ENCODE data around the gene CSRP1. TPM values are rescaled to one million over a fixed set of nuclear protein-coding genes. Genes with fewer than 3 reads are reported as not detected.

The CSRP1 gene
- total RNA-seq, 2 donors from 2014 or later: 2,051 to 3,060 TPM

- DNase-seq (ENCODE audit: low spot score) (no peak), ATAC-seq (ENCODE audit: insufficient number of reproducible peaks, low FRiP score, low read depth) (no peak)
- Histone ChIP-seq H3K4me1 (ENCODE audit: control insufficient read depth in 1 of 2, low read depth in 2 of 2) (peaks cover 6 to 36% of the 10 kb centered on the region in 2 donors), H3K27me3 (replicated peaks; ENCODE audit: insufficient read depth) (no peaks in the 10 kb centered on the region), H3K27ac (no peak overlapping the region), H3K4me3 (no peak overlapping the region), H3K9me3 (no peaks in the 10 kb centered on the region), H3K36me3 (no peaks in the 10 kb centered on the region)
- TF ChIP-seq, protein P1, sequence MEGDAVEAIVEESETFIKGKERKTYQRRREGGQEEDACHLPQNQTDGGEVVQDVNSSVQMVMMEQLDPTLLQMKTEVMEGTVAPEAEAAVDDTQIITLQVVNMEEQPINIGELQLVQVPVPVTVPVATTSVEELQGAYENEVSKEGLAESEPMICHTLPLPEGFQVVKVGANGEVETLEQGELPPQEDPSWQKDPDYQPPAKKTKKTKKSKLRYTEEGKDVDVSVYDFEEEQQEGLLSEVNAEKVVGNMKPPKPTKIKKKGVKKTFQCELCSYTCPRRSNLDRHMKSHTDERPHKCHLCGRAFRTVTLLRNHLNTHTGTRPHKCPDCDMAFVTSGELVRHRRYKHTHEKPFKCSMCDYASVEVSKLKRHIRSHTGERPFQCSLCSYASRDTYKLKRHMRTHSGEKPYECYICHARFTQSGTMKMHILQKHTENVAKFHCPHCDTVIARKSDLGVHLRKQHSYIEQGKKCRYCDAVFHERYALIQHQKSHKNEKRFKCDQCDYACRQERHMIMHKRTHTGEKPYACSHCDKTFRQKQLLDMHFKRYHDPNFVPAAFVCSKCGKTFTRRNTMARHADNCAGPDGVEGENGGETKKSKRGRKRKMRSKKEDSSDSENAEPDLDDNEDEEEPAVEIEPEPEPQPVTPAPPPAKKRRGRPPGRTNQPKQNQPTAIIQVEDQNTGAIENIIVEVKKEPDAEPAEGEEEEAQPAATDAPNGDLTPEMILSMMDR (IDR thresholded peaks at IDR 0.05): no peak
Measured at GRCh38 chr1:201455098-201455497, 51.8 kb downstream of the CSRP1 start.

DNA sequence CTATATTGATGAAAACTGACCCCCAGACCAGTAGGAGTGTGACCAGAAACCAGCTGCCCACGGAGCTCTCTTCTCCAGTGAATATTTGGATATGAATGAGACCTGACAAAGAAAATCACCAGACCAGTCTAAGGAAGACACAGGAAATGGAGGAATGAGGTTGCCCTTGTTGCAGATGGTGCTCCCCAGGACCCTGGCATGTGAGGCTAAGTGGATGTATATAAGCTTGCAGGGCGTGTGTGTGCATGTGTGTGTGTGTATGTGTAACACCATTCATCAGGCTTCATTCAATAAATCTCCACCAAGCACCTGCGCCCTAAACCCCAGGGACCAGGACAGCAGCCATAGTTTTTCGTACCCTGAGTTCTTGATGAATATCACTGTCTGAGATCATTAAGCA, 52.3 kb downstream of the CSRP1 start:
- Histone ChIP-seq H3K4me3 (no peak overlapping the region), H3K27me3 (replicated peaks; ENCODE audit: insufficient read depth) (no peaks in the 10 kb centered on the region), H3K27ac (no peak overlapping the region), H3K4me1 (ENCODE audit: control insufficient read depth in 1 of 2, low read depth in 2 of 2) (peaks cover 6 to 31% of the 10 kb centered on the region in 2 donors), H3K9me3 (no peaks in the 10 kb centered on the region), H3K36me3 (no peaks in the 10 kb centered on the region)
- TF ChIP-seq, protein P1 (IDR thresholded peaks at IDR 0.05): no peak
- ATAC-seq (ENCODE audit: insufficient number of reproducible peaks, low FRiP score, low read depth) (no peak), DNase-seq (ENCODE audit: low spot score) (no peak)

DNA sequence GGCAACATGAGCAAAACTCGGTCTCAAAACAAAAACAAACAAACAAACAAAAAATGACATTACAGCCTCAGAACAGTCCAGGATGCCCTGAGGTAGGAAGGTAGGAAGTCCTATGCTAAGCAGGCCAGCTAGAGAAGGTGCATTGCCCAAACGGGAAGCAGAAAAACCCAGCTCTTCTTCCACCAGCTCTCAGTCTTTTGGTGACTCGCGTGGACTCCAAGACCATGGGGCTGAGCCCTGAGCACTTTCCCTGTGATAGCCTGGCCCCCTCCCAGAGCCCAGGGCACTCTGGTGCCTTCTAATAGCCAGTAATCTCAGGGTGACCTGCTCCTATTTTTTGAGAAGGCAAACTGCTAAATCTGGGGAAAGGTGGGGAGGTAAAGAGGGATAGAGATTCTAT, 54.1 kb downstream of the CSRP1 start:
- DNase-seq (ENCODE audit: low spot score) (no peak), ATAC-seq (ENCODE audit: insufficient number of reproducible peaks, low FRiP score, low read depth) (no peak)
- Histone ChIP-seq H3K27ac (no peak overlapping the region), H3K36me3 (no peaks in the 10 kb centered on the region), H3K4me1 (ENCODE audit: control insufficient read depth in 1 of 2, low read depth in 2 of 2) (peaks cover 6 to 35% of the 10 kb centered on the region in 2 donors), H3K27me3 (replicated peaks; ENCODE audit: insufficient read depth) (no peaks in the 10 kb centered on the region), H3K9me3 (no peaks in the 10 kb centered on the region), H3K4me3 (no peak overlapping the region)
- TF ChIP-seq, protein P1 (IDR thresholded peaks at IDR 0.05): no peak

DNA sequence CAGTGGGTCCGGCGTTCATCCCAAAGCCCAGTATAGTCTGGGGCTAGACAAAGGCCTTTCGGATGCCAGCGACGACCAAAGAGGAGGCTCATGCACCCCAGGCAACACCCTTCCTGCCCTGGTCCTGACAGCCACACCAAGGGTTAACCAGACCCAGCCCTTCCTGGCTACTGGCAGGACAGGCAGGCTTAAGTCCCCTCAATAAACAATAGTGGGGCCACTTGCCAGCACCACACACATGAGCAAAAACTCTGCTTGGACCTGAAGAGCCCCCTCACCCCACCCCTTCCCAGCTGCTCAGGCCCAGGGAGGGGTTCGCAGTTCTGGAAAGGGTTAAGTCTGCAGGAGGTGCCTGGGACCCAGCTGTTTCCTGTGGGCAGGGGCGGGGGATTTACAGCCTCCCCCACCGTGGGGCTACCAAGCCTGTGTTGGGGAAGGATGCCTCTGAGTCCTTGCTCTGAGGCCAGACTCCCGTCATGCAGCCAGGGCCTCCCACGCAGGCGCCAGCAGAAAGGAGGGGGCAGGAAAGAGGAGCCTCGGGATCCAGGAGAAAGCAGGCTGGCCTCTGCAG, 56.1 kb downstream of the CSRP1 start:
- TF ChIP-seq, protein P1 (IDR thresholded peaks at IDR 0.05): no peak
- Histone ChIP-seq H3K36me3 (no peaks in the 10 kb centered on the region), H3K4me1 (ENCODE audit: control insufficient read depth in 1 of 2, low read depth in 2 of 2) (peaks cover 6 to 23% of the 10 kb centered on the region in 2 donors), H3K4me3 (no peak overlapping the region), H3K27me3 (replicated peaks; ENCODE audit: insufficient read depth) (no peaks in the 10 kb centered on the region), H3K27ac (peak overlapping the region; percentile 64 to 66), H3K9me3 (no peaks in the 10 kb centered on the region)
- ATAC-seq (ENCODE audit: insufficient number of reproducible peaks, low FRiP score, low read depth): no peak
- no peak for DNase-seq (ENCODE audit: low spot score)

DNA sequence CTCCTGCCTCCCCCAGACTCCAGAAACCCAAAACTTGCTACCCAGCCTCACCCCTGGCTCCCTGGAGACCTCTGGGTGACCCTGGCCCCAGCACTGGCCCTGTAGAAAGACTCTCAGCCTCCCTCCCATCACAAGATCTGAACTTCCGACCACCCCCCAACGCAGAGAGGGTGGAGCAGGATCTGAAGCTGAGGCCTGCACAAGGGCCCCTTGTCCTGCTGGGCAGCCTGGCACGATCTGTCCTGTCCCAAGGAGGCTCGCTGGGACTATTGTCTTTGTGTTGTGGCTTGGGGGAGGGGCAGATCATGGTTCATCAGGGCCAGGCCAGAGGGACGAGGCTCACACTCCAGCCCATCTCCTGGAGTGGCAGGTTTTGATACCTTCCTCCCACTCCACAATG, 57.9 kb downstream of the CSRP1 start:
- no peak overlapping the region for H3K27ac ChIP-seq
- TF ChIP-seq, protein P1 (IDR thresholded peaks at IDR 0.05): no peak
- no peak overlapping the region for H3K4me3 ChIP-seq
- H3K36me3 ChIP-seq: no peaks in the 10 kb centered on the region
- ATAC-seq (ENCODE audit: insufficient number of reproducible peaks, low FRiP score, low read depth) (no peak), DNase-seq (ENCODE audit: low spot score) (no peak)
- H3K4me1 ChIP-seq (ENCODE audit: control insufficient read depth in 1 of 2, low read depth in 2 of 2): peaks cover 6 to 23% of the 10 kb centered on the region in 2 donors
- H3K27me3 ChIP-seq (replicated peaks; ENCODE audit: insufficient read depth): no peaks in the 10 kb centered on the region
- no peaks in the 10 kb centered on the region for H3K9me3 ChIP-seq

Data from thoracic aorta (tissue), 2 donors.